Measurements from ENCODE around the gene RHEX.

DNA sequence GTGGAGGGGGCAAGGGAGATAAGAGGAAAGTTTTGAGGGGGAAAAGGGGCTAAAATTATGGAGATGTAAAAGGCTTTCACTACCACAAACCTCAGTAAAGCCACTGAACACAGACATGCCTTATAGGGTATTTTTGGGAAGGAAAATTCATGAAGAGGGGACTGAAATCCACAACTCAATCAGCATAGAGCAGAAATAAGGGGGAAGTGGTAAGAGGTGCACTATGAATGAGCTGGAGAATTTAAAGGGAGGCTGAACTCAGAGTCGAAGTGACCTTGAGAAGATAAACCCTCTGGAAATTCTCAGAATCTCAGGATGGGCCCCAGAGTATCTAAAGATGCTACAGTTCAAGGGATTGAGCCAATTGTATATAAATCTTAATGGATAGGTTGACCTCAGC, 15.3 kb downstream of the RHEX start:
- TF ChIP-seq, protein P1, sequence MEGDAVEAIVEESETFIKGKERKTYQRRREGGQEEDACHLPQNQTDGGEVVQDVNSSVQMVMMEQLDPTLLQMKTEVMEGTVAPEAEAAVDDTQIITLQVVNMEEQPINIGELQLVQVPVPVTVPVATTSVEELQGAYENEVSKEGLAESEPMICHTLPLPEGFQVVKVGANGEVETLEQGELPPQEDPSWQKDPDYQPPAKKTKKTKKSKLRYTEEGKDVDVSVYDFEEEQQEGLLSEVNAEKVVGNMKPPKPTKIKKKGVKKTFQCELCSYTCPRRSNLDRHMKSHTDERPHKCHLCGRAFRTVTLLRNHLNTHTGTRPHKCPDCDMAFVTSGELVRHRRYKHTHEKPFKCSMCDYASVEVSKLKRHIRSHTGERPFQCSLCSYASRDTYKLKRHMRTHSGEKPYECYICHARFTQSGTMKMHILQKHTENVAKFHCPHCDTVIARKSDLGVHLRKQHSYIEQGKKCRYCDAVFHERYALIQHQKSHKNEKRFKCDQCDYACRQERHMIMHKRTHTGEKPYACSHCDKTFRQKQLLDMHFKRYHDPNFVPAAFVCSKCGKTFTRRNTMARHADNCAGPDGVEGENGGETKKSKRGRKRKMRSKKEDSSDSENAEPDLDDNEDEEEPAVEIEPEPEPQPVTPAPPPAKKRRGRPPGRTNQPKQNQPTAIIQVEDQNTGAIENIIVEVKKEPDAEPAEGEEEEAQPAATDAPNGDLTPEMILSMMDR (IDR thresholded peaks at IDR 0.05; ENCODE audit: insufficient read depth, low read depth, low read length): no peak
- TF ChIP-seq EZH2 (IDR thresholded peaks at IDR 0.05; ENCODE audit: insufficient read depth, low read length): no peak
